Adrenal gland (tissue), 5 donors: Measurements from ENCODE around the gene ARL15.

Source experiments
- CTCF ChIP-seq, 6 experiments: fragments of 450-650 bp in 4 of 6; fragments of 200-600 bp in 2 of 6; sonication (generic) in 1 of 6; IDR thresholded peaks; 1 replicate in 5 of 6; 2 replicates in 1 of 6; pipeline versions ENCODE4 v1.5.1 to v1.8.0; 2016 to 2021; ENCODE audit warnings: antibody characterized with exemption in 6 of 6, mild to moderate bottlenecking in 2 of 6, moderate library complexity in 1 of 6
- POLR2A ChIP-seq, 2 donors: fragments of 450-650 bp; IDR thresholded peaks; one replicate each; pipeline ENCODE4 v1.6.1; 2017; ENCODE audit warnings: antibody characterized with exemption in 2 of 2, mild to moderate bottlenecking in 2 of 2, moderate library complexity in 1 of 2
- donor health status: DM: no; HTN: no; CAD: no.

DNA sequence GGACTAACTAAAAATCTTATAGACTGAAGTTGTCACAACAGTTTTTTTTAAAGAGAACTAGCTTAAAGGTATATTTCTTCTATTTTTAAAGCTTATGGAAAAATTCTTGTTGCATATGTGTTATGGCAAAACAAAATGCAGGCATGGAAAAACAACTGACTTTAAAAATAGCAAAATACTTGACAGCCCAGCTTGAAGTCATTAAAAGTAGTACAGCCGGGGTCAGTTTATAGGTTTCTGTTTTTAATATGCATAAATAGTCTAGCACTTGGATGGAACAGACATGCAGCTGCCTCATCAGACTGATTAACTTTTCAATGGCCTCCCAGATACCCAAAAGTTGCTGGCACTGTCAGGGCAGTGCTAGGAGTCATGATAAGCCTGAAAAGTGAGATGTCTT is 22.3 kb upstream of the ARL15 start:
- no peak for TF ChIP-seq CTCF (IDR thresholded peaks at IDR 0.05)
- TF ChIP-seq POLR2A (IDR thresholded peaks at IDR 0.05) = no peak
